Hematopoietic multipotent progenitor cell treated with erythropoietin and hydrocortisone succinate and interleukin-3 and kit ligand, for 17 days (in vitro differentiated cells): ENCODE measurements around the gene CREM.

Source experiments
- DNase-seq: peaks from one replicate; pipeline ENCODE4 v3.0.0-alpha.2; 2015; ENCODE audit warnings: low spot score

CREM gene

GRCh38 chr10:35135861-35136260 lies 9.2 kb downstream of the CREM start:
- no peak for DNase-seq

DNA sequence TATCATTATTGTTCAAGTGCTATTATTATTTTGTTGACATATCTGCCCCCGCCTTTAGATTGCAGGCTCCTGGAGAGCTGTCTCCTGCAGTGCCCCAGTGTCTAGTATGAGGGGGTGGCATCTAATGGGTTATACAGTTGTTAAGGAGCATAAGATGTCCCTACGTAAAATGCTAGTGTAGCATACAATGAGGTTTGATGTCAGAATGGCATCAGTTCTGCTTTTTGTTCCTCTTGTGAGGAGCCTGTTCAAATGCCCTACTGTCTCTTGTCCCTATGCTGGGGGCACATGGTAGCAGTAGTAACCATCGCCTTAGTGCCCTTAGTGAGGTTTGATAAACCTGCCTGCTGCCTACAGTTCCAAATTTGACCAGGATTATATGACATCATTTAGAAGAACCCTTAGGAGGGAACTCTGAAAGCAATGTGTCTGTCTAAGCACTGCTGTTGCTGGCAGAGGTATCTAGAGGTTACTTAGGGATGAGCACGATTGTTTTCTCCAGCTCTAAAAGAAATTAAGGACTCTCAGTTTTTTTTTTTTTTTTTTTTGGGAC lies 9.7 kb downstream of the CREM start:
- no peak for DNase-seq

GRCh38 chr10:35140126-35140525 lies 13.5 kb downstream of the CREM start:
- DNase-seq, result no peak

- DNase-seq, result no peak
Measured at GRCh38 chr10:35140727-35141126, 14.1 kb downstream of the CREM start.

DNA sequence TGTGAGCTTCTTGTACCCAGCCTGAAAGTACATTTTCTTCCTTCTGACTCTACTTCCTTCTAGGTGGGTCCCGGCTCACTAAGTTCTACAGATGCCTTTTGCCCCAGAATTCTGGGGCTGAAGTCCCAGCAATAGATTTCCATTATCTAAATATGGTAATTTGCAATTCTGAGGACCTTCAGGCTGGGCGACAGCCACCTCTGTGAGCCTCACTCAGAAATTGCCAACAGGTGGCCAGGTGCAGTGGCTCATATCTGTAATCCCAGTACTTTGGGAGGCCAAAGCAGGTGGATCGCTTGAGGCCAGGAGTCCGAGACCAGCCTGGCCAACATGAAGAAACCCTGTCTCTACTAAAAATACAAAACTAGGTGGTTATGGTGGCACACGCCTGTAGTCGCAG lies 23.7 kb downstream of the CREM start:
- DNase-seq, result no peak

DNA sequence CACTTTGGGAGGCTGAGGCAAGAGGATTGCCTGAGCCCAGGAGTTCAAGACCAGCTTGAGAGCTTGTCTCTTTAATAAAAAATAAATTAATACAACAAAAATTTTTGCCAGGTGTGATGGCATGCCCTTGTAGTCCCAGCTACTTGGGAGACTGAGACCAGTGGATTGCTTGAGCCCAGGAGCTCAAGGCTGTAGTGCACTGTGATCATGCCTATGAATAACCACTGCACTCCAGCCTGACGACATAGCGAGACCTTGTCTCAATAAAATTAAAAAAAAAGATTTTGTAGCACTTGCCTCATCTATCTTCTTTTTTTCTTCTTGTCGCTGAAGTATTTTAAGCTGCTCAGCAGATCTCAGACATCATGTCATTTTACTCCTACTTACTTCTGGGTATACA lies 26.3 kb downstream of the CREM start:
- no peak for DNase-seq

GRCh38 chr10:35153716-35154115 lies 27.1 kb downstream of the CREM start:
- no peak for DNase-seq

GRCh38 chr10:35160743-35161142 lies 34.1 kb downstream of the CREM start:
- no peak for DNase-seq

DNA sequence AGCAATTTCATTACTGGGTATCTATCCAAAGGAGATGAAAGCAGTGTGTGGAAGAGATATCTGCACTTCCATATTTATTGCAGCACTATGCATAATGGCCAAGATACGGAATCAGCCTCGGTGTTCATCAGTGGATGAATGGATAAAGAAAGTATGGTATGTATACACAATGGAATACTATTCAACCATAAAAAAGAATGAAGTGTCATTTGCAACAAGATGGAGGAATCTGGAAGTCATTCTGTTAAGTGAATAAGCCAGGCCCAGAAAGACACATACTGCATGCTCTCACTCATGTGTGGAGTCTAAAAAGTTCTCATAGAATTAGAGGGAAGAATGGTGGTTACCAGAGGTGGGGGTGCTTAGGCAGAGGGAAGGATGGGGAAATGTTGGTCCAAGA lies 35.3 kb downstream of the CREM start:
- DNase-seq, result no peak

DNA sequence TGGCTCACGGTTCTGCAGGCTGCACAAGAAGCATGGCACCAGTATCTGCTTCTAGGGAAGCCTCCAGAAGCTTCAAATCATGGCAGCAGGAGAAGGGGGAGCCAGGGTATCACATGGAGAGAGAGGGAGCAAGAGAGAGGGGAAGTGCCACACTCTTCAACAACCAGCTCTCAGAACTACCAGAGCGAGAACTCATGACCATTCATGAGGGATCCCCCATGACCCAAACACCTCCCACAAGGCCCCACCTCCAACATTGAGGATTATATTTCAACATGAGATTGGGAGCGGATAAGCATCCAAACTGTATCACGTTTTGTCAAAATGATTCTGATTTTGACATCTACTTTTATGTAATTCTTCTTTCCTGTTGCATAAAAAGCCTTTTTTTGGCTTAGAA lies 38.5 kb downstream of the CREM start:
- DNase-seq, result no peak

DNA sequence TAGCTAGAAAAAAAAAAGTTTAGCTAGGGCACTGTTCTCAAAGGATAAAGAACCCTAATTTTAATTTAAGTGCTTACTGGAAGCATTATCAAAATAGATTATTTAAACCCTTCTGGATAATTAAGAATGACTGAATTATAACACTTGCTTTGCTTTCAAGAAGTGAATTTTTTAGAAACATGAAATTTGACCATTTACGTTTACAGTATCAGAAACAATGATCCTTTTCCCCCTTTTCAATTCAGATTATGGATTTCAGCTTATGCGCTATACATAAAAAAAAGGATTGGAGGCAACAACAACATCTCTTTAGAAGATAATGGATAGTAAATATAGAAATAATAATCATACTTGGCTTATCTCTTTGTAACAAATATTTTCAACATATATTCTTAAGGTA lies 39.2 kb downstream of the CREM start:
- DNase-seq, result no peak

DNA sequence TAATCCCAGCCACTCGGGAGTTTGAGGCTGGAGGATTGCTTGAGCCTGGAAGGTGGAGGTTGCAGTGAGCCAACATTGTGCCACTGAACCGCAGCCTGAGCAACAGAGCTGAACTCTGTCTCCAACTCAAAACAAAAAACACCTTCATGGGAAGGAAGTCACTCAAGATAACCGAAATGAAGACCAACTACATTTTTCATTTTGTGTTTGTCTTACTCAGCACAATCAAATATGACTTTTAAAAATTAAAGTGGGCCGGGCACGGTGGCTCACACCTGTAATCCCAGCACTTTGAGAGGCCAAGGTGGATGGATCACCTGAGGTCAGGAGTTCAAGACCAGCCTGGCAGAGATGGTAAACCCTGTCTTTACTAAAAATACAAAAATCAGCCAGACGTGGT lies 40.0 kb downstream of the CREM start:
- DNase-seq, result no peak

- DNase-seq, result no peak
Measured at GRCh38 chr10:35167342-35167741, 40.7 kb downstream of the CREM start.

GRCh38 chr10:35172146-35172545 lies 45.5 kb downstream of the CREM start:
- DNase-seq, result no peak

GRCh38 chr10:35172574-35172973 lies 45.9 kb downstream of the CREM start:
- DNase-seq, result no peak

DNA sequence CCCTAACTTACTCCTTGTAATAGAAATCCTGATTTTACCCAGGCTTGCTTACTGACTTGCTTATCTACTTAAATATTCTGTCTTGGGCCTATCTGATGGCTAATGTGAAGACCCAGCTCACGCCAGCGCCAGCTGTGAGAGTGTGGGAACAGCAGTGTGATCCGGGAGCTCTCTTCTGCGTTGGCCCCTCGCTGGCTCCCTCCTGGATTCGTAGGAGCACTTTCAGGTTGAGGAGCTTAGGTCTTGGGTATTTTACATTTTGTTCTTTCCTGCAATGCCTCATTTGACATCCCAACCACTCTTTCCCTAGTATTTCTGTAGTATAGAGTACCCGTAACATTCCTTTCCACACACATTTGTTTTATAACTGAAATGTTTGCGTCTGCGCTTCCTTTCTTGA lies 51.7 kb downstream of the CREM start:
- DNase-seq, result no peak

DNA sequence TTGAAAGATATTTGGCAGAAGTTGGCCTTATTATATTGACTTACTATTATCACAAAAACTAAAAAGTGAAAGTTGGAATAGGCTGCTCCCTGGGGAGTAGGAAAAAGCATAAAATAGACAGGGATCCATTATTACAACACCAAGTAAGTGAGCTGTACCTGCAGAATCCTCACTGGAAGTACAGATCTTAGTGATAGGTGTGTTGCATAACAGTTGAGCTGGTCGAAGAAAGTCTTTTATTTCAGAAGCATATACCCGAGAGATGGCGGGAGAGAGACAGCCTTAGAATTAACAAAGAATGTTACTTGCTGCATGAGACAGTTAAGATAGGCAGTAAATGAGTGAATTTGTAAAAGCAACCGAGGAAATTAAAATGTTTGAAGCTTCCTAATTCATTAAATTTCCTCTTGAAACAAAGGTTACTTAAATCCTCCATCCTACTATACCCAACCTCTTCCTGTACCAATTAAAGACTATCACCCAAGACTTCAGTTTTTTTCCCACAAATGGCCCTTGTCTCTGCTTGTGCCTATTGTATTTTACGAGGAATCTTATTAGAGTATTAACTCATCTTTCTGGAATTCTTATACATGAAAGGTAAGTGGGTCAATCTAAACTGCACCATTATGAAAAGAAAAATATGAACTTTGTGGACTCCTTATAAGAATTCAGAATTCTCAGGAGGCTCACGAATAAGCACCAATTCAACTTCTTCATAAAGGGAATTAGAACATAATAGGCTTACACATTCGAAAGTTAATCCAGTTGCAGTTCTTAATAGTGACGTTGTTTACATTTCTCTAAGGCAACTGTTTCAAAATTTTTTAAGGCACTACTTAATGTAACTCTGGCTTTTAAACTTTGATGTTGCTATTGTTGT lies 56.2 kb downstream of the CREM start:
- no peak for DNase-seq

GRCh38 chr10:35184527-35185171 lies 58.0 kb downstream of the CREM start:
- DNase-seq, result no peak

- DNase-seq, result no peak
Measured at GRCh38 chr10:35185260-35186034, 58.8 kb downstream of the CREM start.

DNA sequence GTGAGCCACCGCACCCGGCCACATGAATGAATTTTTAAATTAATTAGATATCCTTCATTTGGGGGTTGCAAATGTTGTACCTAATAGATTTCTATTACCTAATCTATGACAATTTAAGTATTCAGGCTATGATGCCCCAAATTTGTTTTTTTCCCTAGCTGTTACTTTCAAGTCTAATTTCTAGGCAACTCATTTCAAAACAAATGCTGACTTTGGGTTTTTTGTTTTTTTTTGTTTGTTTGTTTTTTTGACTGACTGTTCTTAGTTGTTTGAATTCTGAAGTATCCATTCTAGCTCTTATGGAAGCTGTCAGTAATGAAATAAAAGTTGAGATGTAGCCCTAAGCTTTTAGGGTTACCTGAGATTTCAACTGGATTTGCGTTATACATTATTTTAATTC lies 62.3 kb downstream of the CREM start:
- no peak for DNase-seq

- no peak for DNase-seq
Measured at GRCh38 chr10:35191523-35191922, 64.9 kb downstream of the CREM start.

DNA sequence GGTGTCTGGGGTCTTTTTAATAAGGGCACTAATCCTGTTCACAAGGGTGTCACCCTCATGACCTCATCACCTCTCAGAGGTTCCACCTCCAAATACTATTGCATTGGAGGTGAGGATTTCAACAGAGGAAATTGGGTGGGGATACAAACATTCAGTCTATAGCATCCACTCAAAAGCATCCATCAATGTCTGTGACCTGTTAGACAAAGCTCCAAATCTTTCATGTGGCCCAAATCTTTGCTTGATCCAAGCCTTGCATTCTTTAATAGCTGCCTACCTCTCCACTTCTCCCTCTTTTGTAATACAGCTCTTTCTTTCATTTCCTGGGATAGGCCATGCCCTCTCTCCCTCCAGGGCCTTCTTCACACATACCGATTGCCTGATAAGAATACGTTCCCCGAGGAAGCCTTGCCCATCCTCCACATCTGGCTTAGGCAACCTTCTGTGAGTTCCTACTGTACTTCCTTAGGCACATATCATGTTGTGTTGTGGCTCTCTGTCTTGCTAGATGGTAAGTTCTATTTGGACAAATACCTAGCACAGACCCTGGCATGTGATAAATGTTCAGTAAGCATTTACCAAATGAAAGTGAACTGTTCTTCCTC lies 66.1 kb downstream of the CREM start:
- DNase-seq, result no peak
